ENCODE results near the gene PPP2R5E. TPM values are rescaled to one million over a fixed set of nuclear protein-coding genes. Genes with fewer than 3 reads are reported as not detected.
A peak's percentile ranks its signal among the peaks of the same experiment; 100 is the strongest.

The PPP2R5E gene
- total and polyA plus RNA-seq, 10 of the 15 experiments (the other 5 are each of a cell fraction or from before 2014, with no cell fraction given) = 11.4 to 56.2 (median 22.7) TPM

GRCh38 chr14:63478010-63478409 is 65.2 kb downstream of the PPP2R5E start (continued):
- TF ChIP-seq, protein P1, sequence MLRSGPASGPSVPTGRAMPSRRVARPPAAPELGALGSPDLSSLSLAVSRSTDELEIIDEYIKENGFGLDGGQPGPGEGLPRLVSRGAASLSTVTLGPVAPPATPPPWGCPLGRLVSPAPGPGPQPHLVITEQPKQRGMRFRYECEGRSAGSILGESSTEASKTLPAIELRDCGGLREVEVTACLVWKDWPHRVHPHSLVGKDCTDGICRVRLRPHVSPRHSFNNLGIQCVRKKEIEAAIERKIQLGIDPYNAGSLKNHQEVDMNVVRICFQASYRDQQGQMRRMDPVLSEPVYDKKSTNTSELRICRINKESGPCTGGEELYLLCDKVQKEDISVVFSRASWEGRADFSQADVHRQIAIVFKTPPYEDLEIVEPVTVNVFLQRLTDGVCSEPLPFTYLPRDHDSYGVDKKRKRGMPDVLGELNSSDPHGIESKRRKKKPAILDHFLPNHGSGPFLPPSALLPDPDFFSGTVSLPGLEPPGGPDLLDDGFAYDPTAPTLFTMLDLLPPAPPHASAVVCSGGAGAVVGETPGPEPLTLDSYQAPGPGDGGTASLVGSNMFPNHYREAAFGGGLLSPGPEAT (IDR thresholded peaks at IDR 0.05; ENCODE audit: low read depth) = peak; percentile 79
- TF ChIP-seq BRCA1 (IDR thresholded peaks at IDR 0.05; ENCODE audit: low read depth, low read length) (no peak), NR2F1 (conservative IDR thresholded peaks at IDR 0.05) (peak; percentile 24; the same call in 1 of the 2 replicates), TARDBP (IDR thresholded peaks at IDR 0.05; ENCODE audit: borderline replicate concordance) (no peak), WRNIP1 (IDR thresholded peaks at IDR 0.05; ENCODE audit: borderline replicate concordance, low read depth, low read length) (no peak), CBFB (IDR thresholded peaks at IDR 0.05; ENCODE audit: low read depth) (no peak; the same call in 1 of the 2 replicates), PML (IDR thresholded peaks at IDR 0.05; ENCODE audit: low read length) (no peak), PAX8 (IDR thresholded peaks at IDR 0.05) (no peak), SMAD1 (IDR thresholded peaks at IDR 0.05; ENCODE audit: low read depth, partially characterized antibody) (no peak), CREB1 (IDR thresholded peaks at IDR 0.05; ENCODE audit: low read depth) (0 out of 2 replicates have a peak, but pooled peaks have one; percentile 9), EGR1 (IDR thresholded peaks at IDR 0.05; ENCODE audit: borderline replicate concordance in 1 of 2, low read depth in 2 of 2, low read length in 2 of 2) (no peak), SMARCA5 (IDR thresholded peaks at IDR 0.05) (no peak), DPF2 (IDR thresholded peaks at IDR 0.05) (peak; percentile 81), POLR2A (IDR thresholded peaks at IDR 0.05; ENCODE audit: low read depth, low read length) (no peak), SP1 (IDR thresholded peaks at IDR 0.05; ENCODE audit: low read depth, low read length) (no peak), BCL3 (IDR thresholded peaks at IDR 0.05; ENCODE audit: borderline replicate concordance, insufficient read depth, low read depth, low read length, poor library complexity, severe bottlenecking) (no peak), SREBF2 (IDR thresholded peaks at IDR 0.05; ENCODE audit: low read length) (no peak), ZNF217 (IDR thresholded peaks at IDR 0.05) (no peak), SRF (IDR thresholded peaks at IDR 0.05; ENCODE audit: low read depth in 2 of 2, low read length in 2 of 2) (no peak), MEF2A (IDR thresholded peaks at IDR 0.05; ENCODE audit: insufficient read depth, low read depth, low read length) (peak; percentile 64; the same call in 1 of the 2 replicates), PKNOX1 (IDR thresholded peaks at IDR 0.05) (peak; percentile 15; the same call in 1 of the 2 replicates), ZZZ3 (IDR thresholded peaks at IDR 0.05; ENCODE audit: control insufficient read depth, insufficient read length, low read depth) (no peak), SIN3A (IDR thresholded peaks at IDR 0.05; ENCODE audit: low read depth, low read length) (no peak), CREM (IDR thresholded peaks at IDR 0.05; ENCODE audit: low read depth) (peak; percentile 75), EP300 (IDR thresholded peaks at IDR 0.05; ENCODE audit: borderline replicate concordance in 1 of 2, control insufficient read depth in 1 of 2, low read depth in 2 of 2, low read length in 2 of 2) (peak in 1 of 2 experiments; percentile 81; a peak in 2 of 4 replicates), MTA2 (IDR thresholded peaks at IDR 0.05; ENCODE audit: low read depth) (peak; percentile 81), PBX3 (IDR thresholded peaks at IDR 0.05; ENCODE audit: insufficient replicate concordance, low read depth, low read length) (no peak)
- TF ChIP-seq, protein P2, sequence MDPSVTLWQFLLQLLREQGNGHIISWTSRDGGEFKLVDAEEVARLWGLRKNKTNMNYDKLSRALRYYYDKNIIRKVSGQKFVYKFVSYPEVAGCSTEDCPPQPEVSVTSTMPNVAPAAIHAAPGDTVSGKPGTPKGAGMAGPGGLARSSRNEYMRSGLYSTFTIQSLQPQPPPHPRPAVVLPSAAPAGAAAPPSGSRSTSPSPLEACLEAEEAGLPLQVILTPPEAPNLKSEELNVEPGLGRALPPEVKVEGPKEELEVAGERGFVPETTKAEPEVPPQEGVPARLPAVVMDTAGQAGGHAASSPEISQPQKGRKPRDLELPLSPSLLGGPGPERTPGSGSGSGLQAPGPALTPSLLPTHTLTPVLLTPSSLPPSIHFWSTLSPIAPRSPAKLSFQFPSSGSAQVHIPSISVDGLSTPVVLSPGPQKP (IDR thresholded peaks at IDR 0.05; ENCODE audit: low read depth, low read length) = no peak

All from GM12878 (cell line).